Activated CD4-positive, alpha-beta T cell treated with anti-CD3 and anti-CD28 coated beads, Interleukin-2, amount 50 U/mL, for 24 hours (primary cell): ENCODE data around the gene CSTB.

Experiments used
- DNase-seq, 2 donors: peaks; one replicate each; pipeline ENCODE4 v3.0.0-alpha.2; 2020; ENCODE audit warnings: low read depth in 1 of 2, low spot score in 1 of 2

The CSTB gene

GRCh38 chr21:43752758-43753438 is 23.2 kb downstream of the CSTB start:
- no peak for DNase-seq

- DNase-seq: no peak
These were observed 24.0 kb downstream of the CSTB start for GRCh38 chr21:43751955-43752591.

- no peak for DNase-seq
These were observed 25.6 kb downstream of the CSTB start for GRCh38 chr21:43750339-43751033.

- no peak for DNase-seq
These were observed 26.4 kb downstream of the CSTB start for GRCh38 chr21:43749651-43750262.

- no peak for DNase-seq
These were observed 27.5 kb downstream of the CSTB start for GRCh38 chr21:43748622-43749021.

GRCh38 chr21:43745772-43746517 is 30.2 kb downstream of the CSTB start:
- DNase-seq: no peak

GRCh38 chr21:43744725-43745124 is 31.4 kb downstream of the CSTB start:
- DNase-seq: no peak

GRCh38 chr21:43743947-43744346 is 32.2 kb downstream of the CSTB start:
- DNase-seq: no peak

- no peak for DNase-seq
These were observed 34.5 kb downstream of the CSTB start for GRCh38 chr21:43741423-43742096.

GRCh38 chr21:43740497-43741156 is 35.5 kb downstream of the CSTB start:
- no peak for DNase-seq

- DNase-seq: no peak
These were observed 36.3 kb downstream of the CSTB start for GRCh38 chr21:43739621-43740435.

GRCh38 chr21:43737158-43737950 is 38.8 kb downstream of the CSTB start:
- no peak for DNase-seq

- no peak for DNase-seq
These were observed 39.8 kb downstream of the CSTB start for GRCh38 chr21:43736224-43736883.

- no peak for DNase-seq
These were observed 40.6 kb downstream of the CSTB start for GRCh38 chr21:43735236-43736091.

GRCh38 chr21:43734928-43735229 is 41.2 kb downstream of the CSTB start:
- DNase-seq: no peak

- DNase-seq: no peak
These were observed 41.8 kb downstream of the CSTB start for GRCh38 chr21:43734131-43734927.
